ENCODE results near the gene LARGE1. TPM values are rescaled to one million over a fixed set of nuclear protein-coding genes. Genes with fewer than 3 reads are reported as not detected.

Gene LARGE1
- total RNA-seq, 1 experiment from 2014 or later: 1.5 TPM

DNA sequence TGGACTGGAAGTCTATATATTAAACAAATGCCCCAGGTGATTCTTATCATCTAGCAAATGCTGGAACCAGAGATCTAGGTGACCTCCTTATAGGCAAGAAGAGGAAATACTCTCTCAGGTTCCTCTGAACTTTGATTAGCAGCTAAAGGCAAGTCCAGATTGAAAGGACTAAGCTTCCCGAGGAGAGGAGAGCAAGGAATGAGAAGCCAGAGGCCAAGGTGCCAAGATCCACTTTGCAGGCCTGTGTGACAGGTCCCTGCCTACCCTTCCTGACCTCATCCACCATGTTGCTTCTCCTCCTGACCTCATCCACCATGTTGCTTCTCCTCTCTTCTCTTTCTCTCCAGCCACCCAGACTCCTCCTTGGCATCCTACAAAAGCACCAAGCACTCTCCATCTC is 173.2 kb downstream of the LARGE1 start:
- H3K27ac ChIP-seq (ENCODE audit: low read depth, low read length): no peak overlapping the region
- ChIA-PET POLR2A (no interaction called here), CTCF (no interaction called here), RAD21 (ENCODE audit: low non-redundant PET in 1 of 2, low total read pairs in 2 of 2, uncharacterized antibody in 2 of 2, unreplicated experiment in 2 of 2) (no interaction called here)
- no TSS peak for BruUV-seq (replicated peaks)
- no peak overlapping the region for H3K9ac ChIP-seq (ENCODE audit: low read length)
- no peak overlapping the region for H3K4me3 ChIP-seq (replicated peaks in 1 of 2; ENCODE audit: low read depth in 1 of 2, low read length in 2 of 2)
- no peak overlapping the region for H3K4me2 ChIP-seq (ENCODE audit: low read length)
- DNase-seq (ENCODE audit: low read depth, low spot score) (no peak), ATAC-seq (no peak)
- H2AFZ ChIP-seq (ENCODE audit: low read depth, low read length, poor library complexity, severe bottlenecking): no peak overlapping the region
- intact Hi-C loops (cut with micrococcal nuclease): no loop called here
- TF ChIP-seq, protein P1, sequence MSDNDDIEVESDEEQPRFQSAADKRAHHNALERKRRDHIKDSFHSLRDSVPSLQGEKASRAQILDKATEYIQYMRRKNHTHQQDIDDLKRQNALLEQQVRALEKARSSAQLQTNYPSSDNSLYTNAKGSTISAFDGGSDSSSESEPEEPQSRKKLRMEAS (IDR thresholded peaks at IDR 0.05): no peak
- TF ChIP-seq EZH2 (IDR thresholded peaks at IDR 0.05) (no peak), YY1 (IDR thresholded peaks at IDR 0.05; ENCODE audit: extremely low read depth, insufficient replicate concordance, low read depth, low read length) (no peak), RAD21 (IDR thresholded peaks at IDR 0.05; ENCODE audit: low read depth) (no peak)
- H3K27me3 ChIP-seq (ENCODE audit: insufficient read depth, low read length): no peaks in the 10 kb centered on the region
- H3K9me2 ChIP-seq (ENCODE audit: insufficient read depth): no peaks in the 10 kb centered on the region
- no peaks in the 10 kb centered on the region for H3K36me3 ChIP-seq (ENCODE audit: control insufficient read depth in 1 of 2, insufficient read depth in 2 of 2, low read length in 2 of 2)
- no peaks in the 10 kb centered on the region for H4K20me1 ChIP-seq (ENCODE audit: insufficient read depth)
- H3K9me3 ChIP-seq (ENCODE audit: control insufficient read depth in 1 of 2, insufficient read depth in 1 of 2, low read depth in 1 of 2, low read length in 2 of 2): peaks cover 7 to 54% of the 10 kb centered on the region in 2 experiments; a peak in 2 of 4 replicates
- no peaks in the 10 kb centered on the region for H3K79me2 ChIP-seq (ENCODE audit: insufficient read depth, low read length)
- H3K4me1 ChIP-seq (ENCODE audit: control insufficient read depth in 1 of 2, insufficient read depth in 2 of 2, low read length in 2 of 2): no peaks in the 10 kb centered on the region

DNA sequence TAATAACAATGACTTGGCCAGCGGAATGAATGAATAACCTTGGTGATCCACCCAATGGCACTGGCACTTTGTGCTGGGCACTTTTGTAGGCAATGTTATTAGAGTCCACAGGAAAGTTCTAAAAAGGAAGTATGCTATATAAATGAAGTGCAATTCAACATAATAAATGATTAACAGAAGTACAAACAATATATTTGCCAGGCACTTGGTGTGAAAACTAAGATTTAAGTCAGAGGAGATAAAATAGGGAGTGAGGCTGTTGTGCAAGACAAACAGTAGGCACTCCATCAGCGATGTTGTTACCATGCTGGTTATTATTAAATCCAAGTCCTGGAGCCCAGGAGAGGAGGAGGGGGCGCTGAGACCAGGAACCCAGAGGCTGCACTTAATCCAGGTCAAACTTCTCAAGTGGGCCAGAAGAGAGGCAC is 173.8 kb downstream of the LARGE1 start:
- Histone ChIP-seq H3K9me2 (ENCODE audit: insufficient read depth) (no peaks in the 10 kb centered on the region), H3K4me2 (ENCODE audit: low read length) (no peak overlapping the region), H3K9me3 (ENCODE audit: control insufficient read depth in 1 of 2, insufficient read depth in 1 of 2, low read depth in 1 of 2, low read length in 2 of 2) (peaks cover 7 to 54% of the 10 kb centered on the region in 2 experiments; a peak in 2 of 4 replicates), H3K27me3 (ENCODE audit: insufficient read depth, low read length) (no peaks in the 10 kb centered on the region), H4K20me1 (ENCODE audit: insufficient read depth) (no peaks in the 10 kb centered on the region), H3K4me3 (replicated peaks in 1 of 2; ENCODE audit: low read depth in 1 of 2, low read length in 2 of 2) (no peak overlapping the region), H3K79me2 (ENCODE audit: insufficient read depth, low read length) (no peaks in the 10 kb centered on the region), H2AFZ (ENCODE audit: low read depth, low read length, poor library complexity, severe bottlenecking) (no peak overlapping the region), H3K9ac (ENCODE audit: low read length) (no peak overlapping the region), H3K36me3 (ENCODE audit: control insufficient read depth in 1 of 2, insufficient read depth in 2 of 2, low read length in 2 of 2) (no peaks in the 10 kb centered on the region), H3K4me1 (ENCODE audit: control insufficient read depth in 1 of 2, insufficient read depth in 2 of 2, low read length in 2 of 2) (no peaks in the 10 kb centered on the region), H3K27ac (ENCODE audit: low read depth, low read length) (no peak overlapping the region)
- no peak for DNase-seq (ENCODE audit: low read depth, low spot score)
- TF ChIP-seq, protein P1 (IDR thresholded peaks at IDR 0.05): no peak
- TF ChIP-seq YY1 (IDR thresholded peaks at IDR 0.05; ENCODE audit: extremely low read depth, insufficient replicate concordance, low read depth, low read length) (no peak), CBX3 (IDR thresholded peaks at IDR 0.05; ENCODE audit: low read depth) (no peak)
- TF ChIP-seq, protein P2, sequence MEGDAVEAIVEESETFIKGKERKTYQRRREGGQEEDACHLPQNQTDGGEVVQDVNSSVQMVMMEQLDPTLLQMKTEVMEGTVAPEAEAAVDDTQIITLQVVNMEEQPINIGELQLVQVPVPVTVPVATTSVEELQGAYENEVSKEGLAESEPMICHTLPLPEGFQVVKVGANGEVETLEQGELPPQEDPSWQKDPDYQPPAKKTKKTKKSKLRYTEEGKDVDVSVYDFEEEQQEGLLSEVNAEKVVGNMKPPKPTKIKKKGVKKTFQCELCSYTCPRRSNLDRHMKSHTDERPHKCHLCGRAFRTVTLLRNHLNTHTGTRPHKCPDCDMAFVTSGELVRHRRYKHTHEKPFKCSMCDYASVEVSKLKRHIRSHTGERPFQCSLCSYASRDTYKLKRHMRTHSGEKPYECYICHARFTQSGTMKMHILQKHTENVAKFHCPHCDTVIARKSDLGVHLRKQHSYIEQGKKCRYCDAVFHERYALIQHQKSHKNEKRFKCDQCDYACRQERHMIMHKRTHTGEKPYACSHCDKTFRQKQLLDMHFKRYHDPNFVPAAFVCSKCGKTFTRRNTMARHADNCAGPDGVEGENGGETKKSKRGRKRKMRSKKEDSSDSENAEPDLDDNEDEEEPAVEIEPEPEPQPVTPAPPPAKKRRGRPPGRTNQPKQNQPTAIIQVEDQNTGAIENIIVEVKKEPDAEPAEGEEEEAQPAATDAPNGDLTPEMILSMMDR (IDR thresholded peaks at IDR 0.05 in 2 of 3, conservative IDR thresholded peaks at IDR 0.05 in 1 of 3; ENCODE audit: borderline replicate concordance in 1 of 3, insufficient read depth in 1 of 3, low read depth in 2 of 3, low read length in 2 of 3): no peak
- CTCF ChIA-PET: no interaction called here
- intact Hi-C loops (cut with micrococcal nuclease): no loop called here
- POLR2A ChIA-PET: no interaction called here
- RAD21 ChIA-PET (ENCODE audit: low non-redundant PET in 1 of 2, low total read pairs in 2 of 2, uncharacterized antibody in 2 of 2, unreplicated experiment in 2 of 2): no interaction called here
- no peak for ATAC-seq
- no TSS peak for BruUV-seq (replicated peaks)
